HG02970 (cell line): ENCODE results near the gene OPCML.
A peak's percentile ranks its signal among the peaks of the same experiment; 100 is the strongest.

Experiments used
- ATAC-seq: cut with Tn5 transposase; IDR thresholded peaks from one replicate; pipeline ENCODE4 v1.9.1; 2021; ENCODE audit warnings: mild to moderate bottlenecking, moderate library complexity, moderate number of reproducible peaks; ENCODE audit not compliant: unreplicated experiment, low FRiP score

Gene OPCML

DNA sequence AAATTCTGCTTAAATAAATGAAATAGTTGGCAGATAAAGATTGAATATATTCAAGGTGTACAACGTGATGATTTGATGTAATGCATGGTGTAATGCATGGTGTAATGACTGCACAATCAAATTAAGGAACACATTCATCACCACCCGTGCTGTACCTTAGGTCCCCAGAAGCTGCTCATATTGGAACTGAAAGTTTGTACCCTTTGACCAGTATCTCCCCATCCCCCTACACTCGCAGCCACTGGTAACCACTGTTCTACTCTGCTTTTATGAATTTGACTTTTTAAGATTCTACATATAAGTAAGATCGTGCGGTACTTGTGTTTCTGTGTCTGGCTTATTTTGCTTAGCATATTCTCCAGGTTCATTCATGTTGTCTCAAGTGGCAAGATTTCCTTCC, 445.8 kb downstream of the OPCML start:
- ATAC-seq: no peak

GRCh38 chr11:133082841-133083488, 449.3 kb downstream of the OPCML start:
- peak; percentile 86 for ATAC-seq

DNA sequence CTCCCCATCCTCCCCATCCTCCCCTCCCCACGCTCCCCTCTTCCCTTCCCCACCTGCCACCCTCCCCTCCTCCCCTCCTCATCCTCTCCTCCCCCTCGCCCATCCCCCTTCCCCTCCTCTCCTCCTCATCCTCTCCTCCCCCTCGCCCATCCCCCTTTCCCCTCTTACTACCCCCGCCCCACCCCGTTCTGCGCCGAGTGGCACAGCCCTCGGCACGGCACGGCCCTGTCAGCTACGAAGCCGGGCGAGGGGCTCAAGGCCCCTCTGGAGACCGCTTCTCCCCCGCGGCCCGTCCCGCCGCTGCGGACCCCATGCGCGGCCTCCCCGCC, 449.9 kb downstream of the OPCML start:
- ATAC-seq: no peak

DNA sequence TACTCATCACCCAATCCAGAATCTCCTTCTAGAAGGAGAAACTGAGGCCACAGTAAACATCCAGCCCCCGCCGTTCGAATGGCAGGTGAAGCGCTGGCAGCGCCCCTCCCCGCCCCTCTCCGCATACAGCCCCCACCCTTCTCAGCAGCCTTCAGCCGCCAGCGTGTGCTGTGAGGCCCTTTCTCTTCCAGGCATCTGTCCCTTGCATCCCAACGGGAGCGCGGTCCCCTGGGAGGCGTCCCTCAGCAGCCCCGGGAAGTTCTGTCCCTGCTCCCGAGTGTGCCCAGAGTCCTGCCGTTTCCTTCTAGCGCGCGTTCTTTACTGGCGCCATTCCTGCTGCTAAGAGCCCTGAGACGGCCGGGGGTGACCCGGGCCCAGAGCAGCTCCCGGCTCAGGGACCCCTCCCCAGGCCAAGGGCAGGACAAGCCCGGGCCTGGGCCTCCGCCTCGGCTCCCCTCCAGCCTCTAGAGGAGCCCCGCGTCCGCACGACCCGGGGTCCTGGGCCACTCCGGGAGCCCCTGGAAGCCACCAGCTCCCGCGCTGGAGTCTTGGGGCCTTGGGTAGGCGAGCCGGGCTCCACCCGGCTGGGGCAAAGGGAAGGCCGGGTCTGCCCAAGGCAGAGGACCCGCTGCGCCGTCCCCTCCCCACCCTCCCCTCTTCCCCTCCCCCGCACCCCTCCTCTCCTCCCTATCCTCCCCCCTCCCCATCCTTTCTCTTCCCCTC, 450.4 kb downstream of the OPCML start:
- ATAC-seq: no peak

DNA sequence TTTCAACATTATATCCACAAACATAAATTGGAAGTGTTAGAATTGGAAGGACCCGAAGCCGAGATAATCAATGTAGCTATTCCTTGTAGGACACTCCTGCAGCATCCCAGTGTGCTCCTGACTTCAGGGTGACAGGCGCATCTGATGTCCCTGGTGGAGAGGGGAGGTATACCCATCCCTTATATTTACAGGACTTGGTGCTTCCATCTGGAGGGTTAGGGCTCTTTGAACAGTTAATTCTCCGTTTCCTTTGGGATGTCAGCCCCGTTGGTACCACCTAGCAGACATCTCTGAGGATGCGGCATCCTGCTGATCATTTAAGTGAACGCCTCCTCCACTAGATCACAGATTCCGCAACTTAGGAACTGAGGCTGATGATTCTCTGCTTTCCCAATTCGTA, 451.3 kb downstream of the OPCML start:
- no peak for ATAC-seq

GRCh38 chr11:133078591-133079404, 453.5 kb downstream of the OPCML start:
- no peak for ATAC-seq

DNA sequence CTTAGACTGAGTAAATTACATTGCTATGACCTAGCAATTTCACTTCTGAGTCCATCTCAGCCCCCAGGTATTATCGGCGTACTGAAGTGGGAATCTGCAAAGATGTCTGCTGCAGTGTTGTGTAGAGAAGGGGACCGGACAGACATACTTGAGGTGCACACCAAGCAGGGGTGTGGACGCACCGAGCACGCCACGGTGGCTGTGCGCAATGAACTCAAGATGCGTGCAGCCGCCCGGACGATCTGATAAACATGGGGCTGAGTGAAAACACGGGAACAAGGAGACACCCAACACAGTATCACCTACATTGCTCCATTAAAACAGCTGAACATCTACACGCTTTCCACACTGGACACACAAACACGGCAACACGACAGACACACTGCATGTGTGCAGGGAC, 454.3 kb downstream of the OPCML start:
- no peak for ATAC-seq

DNA sequence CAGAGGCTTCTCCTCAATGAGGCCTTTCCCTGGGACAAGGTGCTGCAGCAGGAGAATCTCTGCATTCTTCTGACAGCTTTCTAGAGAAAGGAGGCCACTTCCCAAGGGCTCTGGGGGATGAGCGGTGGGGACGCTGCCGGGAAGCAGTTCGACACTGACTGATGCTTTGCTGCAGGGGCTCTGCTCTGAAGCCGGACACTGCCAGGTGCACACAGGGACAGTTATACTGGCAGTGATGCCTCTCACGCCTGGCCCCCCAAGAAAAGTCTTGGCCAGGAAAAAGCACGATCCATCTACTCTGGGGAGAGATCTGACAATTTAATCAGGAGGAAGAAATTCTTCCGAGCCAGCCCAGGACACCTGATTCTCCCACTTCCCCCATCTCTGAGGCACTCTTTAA, 456.9 kb downstream of the OPCML start:
- ATAC-seq: no peak

- ATAC-seq: no peak
Measured at GRCh38 chr11:133072858-133073582, 459.3 kb downstream of the OPCML start.

- no peak for ATAC-seq
Measured at GRCh38 chr11:133072378-133072777, 459.9 kb downstream of the OPCML start.

GRCh38 chr11:133070791-133071190, 461.5 kb downstream of the OPCML start:
- no peak for ATAC-seq

GRCh38 chr11:133070021-133070713, 462.1 kb downstream of the OPCML start:
- no peak for ATAC-seq

- ATAC-seq: no peak
Measured at GRCh38 chr11:133065847-133066485, 466.3 kb downstream of the OPCML start.

GRCh38 chr11:133064961-133065360, 467.3 kb downstream of the OPCML start:
- ATAC-seq: no peak

DNA sequence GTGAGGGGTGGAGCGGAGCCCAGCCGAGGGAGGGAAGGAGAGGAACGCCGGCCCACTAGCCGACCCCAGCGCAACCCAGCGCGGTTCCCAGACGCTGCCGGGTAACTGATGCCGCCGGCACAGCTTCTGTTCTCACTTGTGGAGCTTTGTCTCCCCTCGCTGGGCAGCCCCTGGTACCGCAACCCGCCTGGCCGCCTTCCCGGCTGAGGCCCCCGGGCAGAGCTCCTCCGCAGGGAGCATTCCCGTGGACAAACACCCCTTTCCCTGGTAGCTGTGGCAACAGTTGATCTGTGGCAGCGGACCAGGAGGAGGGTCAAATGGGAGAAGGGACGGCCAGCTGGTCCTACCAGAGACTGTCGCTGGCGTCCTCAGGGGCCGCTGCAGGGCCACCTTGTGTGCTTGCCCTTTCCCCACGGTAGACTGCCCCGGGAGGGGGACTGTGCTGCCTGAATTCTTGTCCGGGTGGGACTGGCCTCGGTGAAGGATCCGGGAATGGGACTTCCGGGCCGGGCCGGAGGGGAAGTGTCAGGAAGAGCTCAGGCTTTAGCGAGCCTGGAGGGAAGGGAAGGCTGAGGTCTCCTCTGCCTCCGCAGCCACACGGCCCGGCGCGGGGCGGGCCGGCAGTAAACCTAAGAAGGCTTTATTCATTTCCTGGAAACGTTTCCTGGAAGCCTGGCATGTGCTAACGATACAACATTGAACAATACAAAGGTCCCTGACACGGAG, 468.0 kb downstream of the OPCML start:
- ATAC-seq: no peak

- ATAC-seq: no peak
Measured at GRCh38 chr11:133058501-133058900, 473.8 kb downstream of the OPCML start.

DNA sequence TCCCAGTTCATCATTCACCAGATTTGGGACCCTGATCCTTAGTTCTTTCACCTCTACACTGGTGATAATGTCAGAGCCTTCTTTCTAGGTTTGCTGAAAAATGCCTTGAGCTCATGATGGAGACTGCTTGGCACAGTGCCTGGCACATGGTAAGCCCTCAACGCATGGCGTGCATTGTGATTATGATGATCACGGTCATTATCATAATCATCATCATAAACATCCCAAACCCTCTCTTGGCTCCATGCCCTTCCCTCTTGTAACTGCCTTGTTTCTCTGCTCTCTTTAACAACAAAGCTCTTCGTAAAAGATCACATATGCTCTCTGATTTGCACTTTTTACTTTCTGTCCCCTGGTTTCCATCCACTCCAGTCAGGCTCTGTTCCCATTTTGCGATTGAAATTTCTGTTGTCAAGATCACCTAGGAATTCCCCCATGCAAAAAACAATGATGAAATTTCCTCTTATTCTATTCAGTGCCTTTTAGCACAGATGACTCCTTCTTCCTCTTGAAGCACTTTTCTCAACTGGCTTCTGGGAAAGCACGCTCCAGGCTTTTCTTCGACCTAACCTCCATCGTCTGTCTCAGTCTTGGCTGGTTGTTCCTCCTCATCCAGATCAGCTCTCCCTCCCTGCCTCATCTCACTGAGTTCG, 479.1 kb downstream of the OPCML start:
- ATAC-seq: no peak

- ATAC-seq: no peak
Measured at GRCh38 chr11:133052537-133052936, 479.8 kb downstream of the OPCML start.
